Panc1 (cell line): ENCODE data around the gene MAGI1. TPM values are rescaled to one million over a fixed set of nuclear protein-coding genes. Genes with fewer than 3 reads are reported as not detected.

Experiments used
- ATAC-seq: fragments of 200-7000 bp; cut with Tn5 transposase; 2 replicates; pipeline ENCODE4 v1.9.1; 2020; ENCODE audit warnings: mild to moderate bottlenecking, moderate library complexity
- BruUV-seq: library from RNA; stranded (reverse); fragments of 400-500 nt; replicated peaks from 2 replicates; lab custom pipeline; 2021; lab: Mats Ljungman, UMichigan
- CTCF ChIA-PET: fragments of 300-600 bp; sonication (Branson Sonifier 250); formaldehyde crosslinking; loops from one replicate; lab custom pipeline; 2022; ENCODE audit warnings: antibody characterized with exemption; lab: Charles Lee
- POLR2A ChIA-PET: fragments of 300-600 bp; sonication (Branson Sonifier 250); formaldehyde crosslinking; loops from one replicate; lab custom pipeline; 2022; ENCODE audit warnings: antibody characterized with exemption; lab: Charles Lee
- DNase-seq: peaks from one replicate; pipeline ENCODE4 v3.0.0-alpha.2; 2010; ENCODE audit warnings: low read depth, low spot score
- H3K27ac ChIP-seq: 2 replicates; pipeline ENCODE4 v1.5.1; 2011; ENCODE audit warnings: mild to moderate bottlenecking, low read length, inconsistent platforms
- H3K27me3 ChIP-seq: fragments of 200-500 bp; sonication (Bioruptor generic); 2 replicates; pipeline ENCODE4 v1.6.0; 2014; ENCODE audit warnings: low read length, inconsistent platforms; ENCODE audit not compliant: control insufficient read depth, insufficient read depth
- H3K36me3 ChIP-seq: fragments of 200-500 bp; sonication (Bioruptor generic); 2 replicates; pipeline ENCODE4 v1.5.1; 2014; ENCODE audit warnings: inconsistent platforms, mild to moderate bottlenecking, low read length, moderate library complexity; ENCODE audit not compliant: control insufficient read depth, insufficient read depth
- H3K4me1 ChIP-seq: 2 replicates; pipeline ENCODE4 v1.5.1; 2011; ENCODE audit warnings: inconsistent platforms, mild to moderate bottlenecking, low read length, moderate library complexity; ENCODE audit not compliant: control insufficient read depth, insufficient read depth
- H3K4me3 ChIP-seq, 2 experiments: 2 replicates each; pipeline ENCODE4 v1.5.1; 2011 to 2012; ENCODE audit warnings: low read depth in 2 of 2, low read length in 2 of 2, mild to moderate bottlenecking in 2 of 2, inconsistent platforms in 1 of 2, moderate library complexity in 1 of 2
- H3K9me3 ChIP-seq: fragments of 200-500 bp; sonication (Bioruptor generic); 2 replicates; pipeline ENCODE4 v1.5.1; 2014; ENCODE audit warnings: low read depth, mild to moderate bottlenecking, inconsistent platforms, low read length, moderate library complexity; ENCODE audit not compliant: control insufficient read depth, insufficient read depth
- POLR2AphosphoS5 ChIP-seq: IDR thresholded peaks from 2 replicates; pipeline ENCODE4 v1.6.1; 2012; ENCODE audit warnings: mild to moderate bottlenecking, low read depth, low read length, moderate library complexity
- SIN3A ChIP-seq: IDR thresholded peaks from 2 replicates; pipeline ENCODE4 v1.6.1; 2012; ENCODE audit warnings: low read depth, mild to moderate bottlenecking, low read length, moderate library complexity, borderline replicate concordance; ENCODE audit not compliant: insufficient read depth
- TCF7L2 ChIP-seq: IDR thresholded peaks from 2 replicates; pipeline ENCODE4 v1.6.1; 2011; ENCODE audit warnings: mild to moderate bottlenecking, low read depth, low read length, inconsistent platforms
- in situ Hi-C: cut with HindIII; loops from 2 replicates; pipeline ENCODE4 v1.10.0; 2016; ENCODE audit warnings: low sequenced_read_pairs, low pct_unique_long_range_greater_than_20kb
- intact Hi-C: fragments of 100-400 bp; cut with micrococcal nuclease; formaldehyde crosslinking; loops from one replicate; pipeline ENCODE4 v1.10.0; 2022; ENCODE audit not compliant: unreplicated experiment
- total RNA-seq: library from RNA; stranded (reverse); gene quantifications from one replicate; pipeline ENCODE4 v1.2.1, GENCODE V29; 2021; ENCODE audit not compliant: unreplicated experiment
- TF ChIP-seq, protein P1 (sequence below): fragments of 450-650 bp; IDR thresholded peaks from 2 replicates; pipeline ENCODE4 v1.5.1; 2017; ENCODE audit warnings: mild to moderate bottlenecking
- TF ChIP-seq, protein P2 (sequence below), 2 experiments: IDR thresholded peaks; 2 replicates each; pipeline ENCODE4 v1.6.1; 2011 to 2012; ENCODE audit warnings: low read depth in 2 of 2, control low read depth in 1 of 2, low read length in 1 of 2, mild to moderate bottlenecking in 1 of 2, moderate library complexity in 1 of 2; ENCODE audit not compliant: insufficient read depth in 1 of 2

Gene MAGI1
- total RNA-seq, 1 experiment from 2014 or later = 9.5 TPM

- DNase-seq (no peak), ATAC-seq (no peak)
- Histone ChIP-seq H3K4me3 (no peak overlapping the region), H3K27ac (no peak overlapping the region), H3K27me3 (no peaks in the 10 kb centered on the region), H3K9me3 (no peaks in the 10 kb centered on the region), H3K36me3 (no peaks in the 10 kb centered on the region), H3K4me1 (peaks cover 15% of the 10 kb centered on the region)
- in situ Hi-C loops (no loop called here), intact Hi-C loops (no loop called here)
- TF ChIP-seq SIN3A = no peak
- TF ChIP-seq, protein P1, sequence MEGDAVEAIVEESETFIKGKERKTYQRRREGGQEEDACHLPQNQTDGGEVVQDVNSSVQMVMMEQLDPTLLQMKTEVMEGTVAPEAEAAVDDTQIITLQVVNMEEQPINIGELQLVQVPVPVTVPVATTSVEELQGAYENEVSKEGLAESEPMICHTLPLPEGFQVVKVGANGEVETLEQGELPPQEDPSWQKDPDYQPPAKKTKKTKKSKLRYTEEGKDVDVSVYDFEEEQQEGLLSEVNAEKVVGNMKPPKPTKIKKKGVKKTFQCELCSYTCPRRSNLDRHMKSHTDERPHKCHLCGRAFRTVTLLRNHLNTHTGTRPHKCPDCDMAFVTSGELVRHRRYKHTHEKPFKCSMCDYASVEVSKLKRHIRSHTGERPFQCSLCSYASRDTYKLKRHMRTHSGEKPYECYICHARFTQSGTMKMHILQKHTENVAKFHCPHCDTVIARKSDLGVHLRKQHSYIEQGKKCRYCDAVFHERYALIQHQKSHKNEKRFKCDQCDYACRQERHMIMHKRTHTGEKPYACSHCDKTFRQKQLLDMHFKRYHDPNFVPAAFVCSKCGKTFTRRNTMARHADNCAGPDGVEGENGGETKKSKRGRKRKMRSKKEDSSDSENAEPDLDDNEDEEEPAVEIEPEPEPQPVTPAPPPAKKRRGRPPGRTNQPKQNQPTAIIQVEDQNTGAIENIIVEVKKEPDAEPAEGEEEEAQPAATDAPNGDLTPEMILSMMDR = no peak
- TF ChIP-seq POLR2AphosphoS5 = no peak
- TF ChIP-seq TCF7L2 = no peak
- TF ChIP-seq, protein P2, sequence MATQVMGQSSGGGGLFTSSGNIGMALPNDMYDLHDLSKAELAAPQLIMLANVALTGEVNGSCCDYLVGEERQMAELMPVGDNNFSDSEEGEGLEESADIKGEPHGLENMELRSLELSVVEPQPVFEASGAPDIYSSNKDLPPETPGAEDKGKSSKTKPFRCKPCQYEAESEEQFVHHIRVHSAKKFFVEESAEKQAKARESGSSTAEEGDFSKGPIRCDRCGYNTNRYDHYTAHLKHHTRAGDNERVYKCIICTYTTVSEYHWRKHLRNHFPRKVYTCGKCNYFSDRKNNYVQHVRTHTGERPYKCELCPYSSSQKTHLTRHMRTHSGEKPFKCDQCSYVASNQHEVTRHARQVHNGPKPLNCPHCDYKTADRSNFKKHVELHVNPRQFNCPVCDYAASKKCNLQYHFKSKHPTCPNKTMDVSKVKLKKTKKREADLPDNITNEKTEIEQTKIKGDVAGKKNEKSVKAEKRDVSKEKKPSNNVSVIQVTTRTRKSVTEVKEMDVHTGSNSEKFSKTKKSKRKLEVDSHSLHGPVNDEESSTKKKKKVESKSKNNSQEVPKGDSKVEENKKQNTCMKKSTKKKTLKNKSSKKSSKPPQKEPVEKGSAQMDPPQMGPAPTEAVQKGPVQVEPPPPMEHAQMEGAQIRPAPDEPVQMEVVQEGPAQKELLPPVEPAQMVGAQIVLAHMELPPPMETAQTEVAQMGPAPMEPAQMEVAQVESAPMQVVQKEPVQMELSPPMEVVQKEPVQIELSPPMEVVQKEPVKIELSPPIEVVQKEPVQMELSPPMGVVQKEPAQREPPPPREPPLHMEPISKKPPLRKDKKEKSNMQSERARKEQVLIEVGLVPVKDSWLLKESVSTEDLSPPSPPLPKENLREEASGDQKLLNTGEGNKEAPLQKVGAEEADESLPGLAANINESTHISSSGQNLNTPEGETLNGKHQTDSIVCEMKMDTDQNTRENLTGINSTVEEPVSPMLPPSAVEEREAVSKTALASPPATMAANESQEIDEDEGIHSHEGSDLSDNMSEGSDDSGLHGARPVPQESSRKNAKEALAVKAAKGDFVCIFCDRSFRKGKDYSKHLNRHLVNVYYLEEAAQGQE (IDR thresholded peaks at IDR 0.05; ENCODE audit: insufficient read depth in 1 of 2, low read depth in 2 of 2, low read length in 1 of 2) = no peak
- ChIA-PET POLR2A (no interaction called here), CTCF (no interaction called here)
- BruUV-seq = no TSS peak
These were observed 85.9 kb downstream of the MAGI1 start for GRCh38 chr3:65952842-65953241.

DNA sequence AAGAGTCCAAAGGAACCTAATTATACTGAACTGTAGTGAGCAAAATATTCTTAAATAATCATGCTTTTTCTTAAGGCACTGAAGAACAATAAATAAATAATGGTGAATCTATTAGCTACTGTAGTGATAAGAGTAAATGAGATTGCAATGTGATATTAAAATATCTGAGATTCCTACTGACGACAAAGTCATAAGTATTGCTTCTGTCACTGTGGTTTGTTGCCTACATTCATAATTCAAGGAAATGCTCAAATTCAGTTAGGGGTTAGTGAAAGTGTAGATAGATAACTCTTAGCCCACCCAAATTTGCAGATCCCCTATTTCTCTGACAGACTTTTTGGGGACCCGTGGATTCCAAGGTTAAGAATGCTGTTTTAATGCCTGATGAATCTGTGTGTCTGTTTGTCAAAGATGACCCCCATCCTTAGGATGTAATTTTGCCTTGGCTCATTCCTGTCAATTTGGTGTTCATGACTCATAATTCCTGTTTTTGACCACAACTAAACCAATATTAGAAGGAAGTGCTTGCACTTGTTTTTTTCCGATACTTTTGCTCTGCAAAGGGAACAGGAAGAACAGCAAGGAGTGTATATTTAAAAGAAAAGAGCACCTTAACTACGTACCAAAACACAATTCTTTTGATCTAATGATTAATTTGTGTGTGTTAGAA, 86.7 kb downstream of the MAGI1 start:
- in situ Hi-C loops = no loop called here
- no TSS peak for BruUV-seq
- no peak overlapping the region for H3K27ac ChIP-seq
- TF ChIP-seq, protein P2 (IDR thresholded peaks at IDR 0.05; ENCODE audit: insufficient read depth in 1 of 2, low read depth in 2 of 2, low read length in 1 of 2) = no peak
- TF ChIP-seq POLR2AphosphoS5 = no peak
- no peak for TF ChIP-seq SIN3A
- H3K9me3 ChIP-seq = no peaks in the 10 kb centered on the region
- ChIA-PET CTCF (no interaction called here), POLR2A (no interaction called here)
- peaks cover 15% of the 10 kb centered on the region for H3K4me1 ChIP-seq
- H3K27me3 ChIP-seq = no peaks in the 10 kb centered on the region
- no peaks in the 10 kb centered on the region for H3K36me3 ChIP-seq
- ATAC-seq (no peak), DNase-seq (no peak)
- H3K4me3 ChIP-seq = no peak overlapping the region
- intact Hi-C loops = no loop called here
